ENCODE results near the gene ACOT13.
"Not testable (repeated sequence)": the region's sequence is repeated elsewhere in the genome, so short reads cannot be mapped to it uniquely, and the experiment has no call there.

The ACOT13 gene

DNA sequence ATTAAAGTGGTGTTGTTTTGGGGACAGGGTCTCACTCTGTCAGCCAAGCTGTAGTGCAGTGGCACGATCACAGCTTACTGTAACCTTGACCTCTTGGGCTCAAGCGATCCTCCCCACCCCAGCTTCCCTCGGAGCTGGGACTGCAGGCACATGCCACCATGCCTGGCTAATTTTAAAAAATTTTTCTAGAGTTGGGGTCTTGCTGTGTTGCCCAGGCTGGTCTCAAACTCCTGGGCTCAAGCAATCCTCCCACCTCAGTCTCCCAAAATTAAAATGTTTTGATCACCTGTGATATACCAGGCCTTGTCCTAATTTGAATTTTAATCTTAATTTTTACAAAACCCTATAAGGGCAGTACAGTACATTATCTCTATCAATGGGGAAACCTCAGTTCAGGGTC is 25.5 kb downstream of the ACOT13 start:
- no peak for DNase-seq (ENCODE audit: low read depth in 2 of 2)

- DNase-seq (ENCODE audit: low read depth in 2 of 2): no peak
Observed at GRCh38 chr6:24692848-24693592, 26.1 kb downstream of the ACOT13 start.

- DNase-seq (ENCODE audit: low read depth in 2 of 2): no peak
Observed at GRCh38 chr6:24694198-24694597, 27.3 kb downstream of the ACOT13 start.

GRCh38 chr6:24695635-24696034 is 28.8 kb downstream of the ACOT13 start:
- DNase-seq (ENCODE audit: low read depth in 2 of 2): peak in 1 of 2 donors; percentile 8

- no peak for DNase-seq (ENCODE audit: low read depth in 2 of 2)
Observed at GRCh38 chr6:24696097-24696496, 29.2 kb downstream of the ACOT13 start.

- no peak for DNase-seq (ENCODE audit: low read depth in 2 of 2)
Observed at GRCh38 chr6:24699521-24700359, 32.9 kb downstream of the ACOT13 start.

DNA sequence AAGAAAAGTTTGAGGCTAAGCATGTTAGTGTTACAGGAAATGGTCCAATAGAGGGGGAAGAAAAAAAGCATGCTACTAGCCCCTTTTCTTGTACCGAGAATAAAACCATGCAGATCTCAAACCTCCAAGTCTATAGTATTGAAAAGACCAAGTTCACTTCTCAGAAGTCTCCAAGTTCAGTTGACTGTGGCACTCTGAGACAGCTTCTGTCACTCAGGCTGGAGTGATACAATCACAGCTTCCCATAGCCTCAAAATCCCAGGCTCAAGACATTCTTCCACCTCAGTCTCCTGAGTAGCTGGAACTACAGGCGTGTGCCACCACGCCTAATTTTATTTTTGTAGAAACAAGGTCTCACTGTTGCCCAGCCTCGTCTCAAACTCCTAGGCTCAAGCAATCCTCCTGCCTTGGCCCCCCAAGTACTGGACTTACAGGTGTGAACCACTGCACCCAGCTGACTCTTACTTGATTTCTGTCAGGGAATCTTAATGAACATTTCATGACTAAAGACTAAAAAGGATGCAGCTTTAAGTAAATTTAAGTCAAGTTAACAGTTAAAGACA is 35.9 kb downstream of the ACOT13 start:
- no peak for DNase-seq (ENCODE audit: low read depth in 2 of 2)

GRCh38 chr6:24704468-24704867 is 37.6 kb downstream of the ACOT13 start:
- no peak for DNase-seq (ENCODE audit: low read depth in 2 of 2)

- no peak for DNase-seq (ENCODE audit: low read depth in 2 of 2)
Observed at GRCh38 chr6:24708612-24709011, 41.7 kb downstream of the ACOT13 start.

- no peak for DNase-seq (ENCODE audit: low read depth in 2 of 2)
Observed at GRCh38 chr6:24709014-24709711, 42.3 kb downstream of the ACOT13 start.

GRCh38 chr6:24710519-24711303 is 43.8 kb downstream of the ACOT13 start:
- DNase-seq (ENCODE audit: low read depth in 2 of 2): no peak

DNA sequence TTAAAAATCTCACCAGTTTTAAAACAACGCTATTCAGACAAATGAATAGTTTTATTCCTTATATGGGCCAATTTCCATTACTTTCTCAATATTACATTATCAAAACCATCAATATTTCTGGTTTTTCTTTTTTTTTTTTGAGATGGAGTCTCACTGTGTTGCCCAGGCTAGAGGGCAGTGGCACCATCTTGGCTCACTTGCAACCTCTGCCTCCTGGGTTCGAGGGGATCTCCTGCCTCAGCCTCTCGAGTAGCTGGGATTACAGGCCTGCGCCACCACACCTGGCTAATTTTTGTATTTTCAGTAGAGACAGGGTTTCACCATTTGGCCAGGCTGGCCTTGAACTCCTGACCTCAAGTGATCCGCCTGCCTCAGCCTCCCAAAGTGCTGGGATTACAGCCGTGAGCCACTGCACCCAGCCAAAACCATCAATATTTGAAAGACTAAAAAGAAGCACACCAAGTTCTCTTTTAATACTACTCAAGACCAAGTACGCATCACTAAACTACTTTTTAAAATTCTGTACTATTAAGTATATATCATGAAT is 49.8 kb downstream of the ACOT13 start:
- DNase-seq (ENCODE audit: low read depth in 2 of 2): not testable (repeated sequence)

GRCh38 chr6:24718449-24719124 is 51.7 kb downstream of the ACOT13 start:
- DNase-seq (ENCODE audit: low read depth in 2 of 2): no peak

DNA sequence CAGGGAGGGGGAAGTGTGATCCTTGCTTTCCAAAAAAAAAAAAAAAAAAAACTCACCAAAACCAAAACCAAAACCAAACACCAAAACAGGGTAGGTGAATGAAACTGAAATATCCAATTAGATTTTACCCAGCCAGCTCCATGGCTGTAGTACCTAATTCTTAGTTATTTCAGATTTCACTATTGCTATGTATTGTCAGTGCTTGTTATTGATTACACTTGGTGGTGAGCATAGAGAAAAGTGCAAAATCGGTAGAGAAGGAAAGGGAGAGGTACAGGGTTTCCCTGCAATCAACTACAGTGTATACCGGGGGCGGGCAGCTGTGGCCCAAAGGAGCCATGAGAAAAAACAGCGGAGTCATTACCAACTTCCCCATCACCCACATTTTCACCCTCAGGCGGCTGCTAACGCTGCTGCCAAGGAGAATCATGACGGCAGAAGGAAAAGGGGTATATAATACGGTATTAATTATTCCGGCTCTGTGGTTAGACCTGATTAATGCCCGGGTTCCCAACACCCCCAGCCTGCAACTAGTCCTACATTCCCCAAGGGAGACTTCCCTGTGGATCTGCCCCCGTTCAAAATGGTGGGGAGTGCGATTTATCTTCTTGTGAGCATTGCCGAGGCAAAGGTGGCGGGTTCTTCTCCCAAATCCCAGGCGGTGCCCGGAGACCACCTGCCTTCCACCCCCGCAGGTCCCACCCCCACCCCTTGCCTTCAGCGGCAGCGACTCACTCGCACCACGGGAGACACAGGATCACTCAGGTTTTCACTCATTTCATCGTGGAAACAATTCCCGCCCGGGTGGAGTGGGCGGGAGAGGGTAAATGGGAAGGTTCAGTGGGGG is 52.5 kb downstream of the ACOT13 start, which contains the start of gene C6orf62:
TSS of gene C6orf62 (minus strand) at position 30 of the 847 bp plus-strand sequence. CDS start 486 bp downstream, outside the sequence.
- peak; percentile 35 to 41 for DNase-seq (ENCODE audit: low read depth in 2 of 2)

DNA sequence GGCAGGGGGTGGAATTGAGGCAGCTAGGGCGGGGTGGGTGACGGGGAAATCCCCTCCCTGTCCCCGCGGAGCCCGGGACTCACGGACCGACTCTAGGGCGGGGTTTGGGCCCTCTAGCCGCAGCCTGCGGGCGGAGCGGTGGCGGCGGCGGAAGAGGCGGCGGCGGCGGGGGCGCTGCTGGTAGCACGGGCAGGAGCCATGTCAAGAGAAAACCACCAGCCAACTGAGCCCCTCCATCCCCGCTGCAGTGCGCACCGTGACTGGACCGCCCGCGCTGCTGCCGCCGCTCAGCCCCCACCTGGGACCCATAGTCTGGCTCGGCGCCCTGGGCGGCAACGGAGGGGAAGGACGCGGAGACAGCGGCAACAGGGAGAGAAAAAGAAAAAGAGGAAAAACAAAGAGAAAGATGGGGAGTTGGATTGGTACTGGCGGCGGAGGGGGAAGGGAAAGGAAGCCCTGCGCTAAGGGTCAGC is 53.3 kb downstream of the ACOT13 start:
- DNase-seq (ENCODE audit: low read depth in 2 of 2): peak; percentile 59 to 62

DNA sequence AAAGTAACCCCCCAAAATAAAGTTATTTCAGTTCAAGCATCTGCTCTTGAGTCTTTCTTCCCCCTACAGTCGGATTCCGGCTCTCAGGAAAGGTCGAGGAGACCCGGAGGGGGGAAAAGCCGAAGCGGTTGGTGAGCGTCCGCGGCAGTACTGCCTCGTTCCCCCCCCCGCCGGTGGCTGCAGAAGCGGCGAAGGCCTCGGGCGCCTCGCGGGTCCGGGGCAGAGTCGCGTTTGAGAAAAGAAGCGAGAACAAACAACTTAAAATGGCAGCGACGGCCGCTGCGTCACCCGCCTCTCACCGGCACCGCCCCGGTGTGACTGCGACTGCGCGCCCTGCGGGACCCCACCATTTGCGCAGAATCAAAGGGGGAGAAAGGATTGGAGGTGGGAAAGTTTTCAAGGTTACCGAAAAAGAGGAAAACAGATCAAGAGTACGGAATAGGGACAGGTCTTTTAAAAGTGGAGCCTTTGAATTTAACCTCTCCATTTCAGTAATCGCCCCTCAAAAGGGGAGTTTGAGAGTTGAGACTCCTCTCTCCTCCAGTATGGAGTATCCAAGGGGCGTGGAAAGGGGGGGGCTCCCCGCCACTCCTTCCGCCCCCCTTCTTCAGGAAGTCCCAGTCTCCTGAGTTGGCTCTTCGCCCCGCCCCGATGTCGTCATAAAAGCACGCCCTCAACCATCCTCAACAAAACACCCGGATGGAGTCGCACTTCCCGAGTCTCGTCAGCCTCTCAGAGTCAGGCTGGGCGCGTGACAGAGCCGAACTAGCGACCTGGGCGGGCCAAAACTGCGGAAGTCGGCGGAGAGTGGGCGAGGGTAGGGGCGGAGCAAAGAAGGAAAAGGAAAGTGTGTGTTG is 54.0 kb downstream of the ACOT13 start:
- peak; percentile 99 for DNase-seq (ENCODE audit: low read depth in 2 of 2)

GRCh38 chr6:24721461-24722215 is 54.8 kb downstream of the ACOT13 start:
- DNase-seq (ENCODE audit: low read depth in 2 of 2): no peak

Data from activated CD4-positive, alpha-beta T cell treated with anti-CD3 and anti-CD28 coated beads for 24 hours (primary cell).